IMR-90 (cell line): ENCODE results near the gene CAV3. TPM values are rescaled to one million over a fixed set of nuclear protein-coding genes. Genes with fewer than 3 reads are reported as not detected.

Source experiments
- ATAC-seq: fragments of 200-7000 bp; cut with Tn5 transposase; 2 replicates; pipeline ENCODE4 v1.9.1; 2020; ENCODE audit warnings: low read depth, mild to moderate bottlenecking, moderate library complexity
- BruUV-seq: library from RNA; stranded (reverse); fragments of 400-500 nt; replicated peaks from 2 replicates; lab custom pipeline; 2021; lab: Mats Ljungman, UMichigan
- CTCF ChIA-PET: fragments of 300-600 bp; formaldehyde crosslinking; extraction: SDS; loops from one replicate; lab custom pipeline; 2021; ENCODE audit warnings: antibody characterized with exemption; lab: Yijun Ruan, JAX
- POLR2A ChIA-PET: fragments of 300-600 bp; sonication (Branson Sonifier 250); formaldehyde crosslinking; loops from one replicate; lab custom pipeline; 2022; ENCODE audit warnings: antibody characterized with exemption; ENCODE audit not compliant: unreplicated experiment; lab: Charles Lee
- DNase-seq: peaks from one replicate; pipeline ENCODE4 v3.0.0; 2013
- H2AFZ ChIP-seq: replicated peaks from 2 replicates; pipeline ENCODE3; 2013; ENCODE audit warnings: low read length, mild to moderate bottlenecking; ENCODE audit not compliant: poor library complexity
- H2AK5ac ChIP-seq: 2 replicates; pipeline ENCODE4 v1.6.1; 2013; ENCODE audit warnings: low read depth, low read length, inconsistent platforms
- H2AK9ac ChIP-seq: replicated peaks from 2 replicates; pipeline ENCODE3; 2013; ENCODE audit warnings: mild to moderate bottlenecking, low read depth, low read length, moderate library complexity; ENCODE audit not compliant: poor library complexity
- H2BK120ac ChIP-seq: 2 replicates; pipeline ENCODE4 v1.6.1; 2013; ENCODE audit warnings: low read depth, low read length, inconsistent platforms
- H2BK15ac ChIP-seq: 3 replicates; pipeline ENCODE4 v1.6.1; 2013; ENCODE audit warnings: low read depth, low read length, inconsistent platforms
- H2BK20ac ChIP-seq: 2 replicates; pipeline ENCODE4 v1.6.1; 2013; ENCODE audit warnings: low read depth, mild to moderate bottlenecking, inconsistent platforms, low read length, moderate library complexity
- H2BK5ac ChIP-seq: 2 replicates; pipeline ENCODE4 v1.6.1; 2013; ENCODE audit warnings: mild to moderate bottlenecking, low read depth, low read length, inconsistent platforms; ENCODE audit not compliant: poor library complexity, severe bottlenecking
- H3K14ac ChIP-seq: replicated peaks from 2 replicates; pipeline ENCODE4 v1.6.1; 2013; ENCODE audit warnings: low read depth, low read length, inconsistent platforms
- H3K18ac ChIP-seq: 2 replicates; pipeline ENCODE4 v1.6.1; 2013; ENCODE audit warnings: low read depth, low read length, control low read depth
- H3K23ac ChIP-seq: 2 replicates; pipeline ENCODE4 v1.6.1; 2013; ENCODE audit warnings: low read depth, low read length, inconsistent platforms
- H3K27ac ChIP-seq: 2 replicates; pipeline ENCODE4 v1.5.1; 2013; ENCODE audit warnings: mild to moderate bottlenecking, control low read depth, low read length; ENCODE audit not compliant: insufficient read depth
- H3K27me3 ChIP-seq: 2 replicates; pipeline ENCODE4 v1.6.1; 2013; ENCODE audit warnings: low read length; ENCODE audit not compliant: control insufficient read depth, insufficient read depth
- H3K36me3 ChIP-seq: 2 replicates; pipeline ENCODE4 v1.6.1; 2013; ENCODE audit warnings: low read length, mixed read lengths; ENCODE audit not compliant: control insufficient read depth, insufficient read depth
- H3K4ac ChIP-seq: 2 replicates; pipeline ENCODE4 v1.6.1; 2013; ENCODE audit warnings: low read depth, low read length, inconsistent platforms
- H3K4me1 ChIP-seq: 2 replicates; pipeline ENCODE4 v1.6.1; 2013; ENCODE audit warnings: low read length, mixed read lengths; ENCODE audit not compliant: control insufficient read depth, insufficient read depth
- H3K4me2 ChIP-seq: 2 replicates; pipeline ENCODE4 v1.6.1; 2013; ENCODE audit warnings: low read depth, mild to moderate bottlenecking, control low read depth, low read length, moderate library complexity
- H3K4me3 ChIP-seq: 2 replicates; pipeline ENCODE4 v1.5.1; 2013; ENCODE audit warnings: low read depth, mild to moderate bottlenecking, control low read depth, low read length, moderate library complexity; ENCODE audit not compliant: insufficient read depth
- H3K56ac ChIP-seq: 2 replicates; pipeline ENCODE4 v1.6.1; 2013; ENCODE audit warnings: low read length, inconsistent platforms; ENCODE audit not compliant: insufficient read depth; ENCODE audit errors: extremely low read depth
- H3K79me1 ChIP-seq, 2 experiments: 2 replicates each; pipeline ENCODE4 v1.6.1; 2013; ENCODE audit warnings: low read length in 2 of 2, inconsistent platforms in 1 of 2, low read depth in 1 of 2
- H3K9ac ChIP-seq: 2 replicates; pipeline ENCODE4 v1.6.1; 2013; ENCODE audit warnings: low read depth, low read length, control low read depth
- H3K9me1 ChIP-seq: 2 replicates; pipeline ENCODE4 v1.6.1; 2013; ENCODE audit warnings: low read length, inconsistent platforms; ENCODE audit not compliant: insufficient read depth
- H3K9me3 ChIP-seq: 2 replicates; pipeline ENCODE4 v1.6.1; 2013; ENCODE audit warnings: low read length; ENCODE audit not compliant: control insufficient read depth, insufficient read depth
- H4K20me1 ChIP-seq: 2 replicates; pipeline ENCODE4 v1.6.1; 2013; ENCODE audit warnings: low read length, inconsistent platforms; ENCODE audit not compliant: insufficient read depth
- H4K5ac ChIP-seq: 2 replicates; pipeline ENCODE4 v1.6.1; 2013; ENCODE audit warnings: mild to moderate bottlenecking, low read depth, low read length, control low read depth
- H4K8ac ChIP-seq, 2 experiments: 2 replicates each; pipeline ENCODE4 v1.6.1; 2013; ENCODE audit warnings: low read depth in 2 of 2, low read length in 2 of 2, control low read depth in 1 of 2, inconsistent platforms in 1 of 2
- H4K91ac ChIP-seq: 2 replicates; pipeline ENCODE4 v1.6.1; 2013; ENCODE audit warnings: low read depth, low read length, inconsistent platforms; ENCODE audit not compliant: insufficient read depth
- BHLHE40 ChIP-seq: fragments of 150-350 bp; IDR thresholded peaks from 2 replicates; pipeline ENCODE4 v1.6.1; 2016; ENCODE audit warnings: mild to moderate bottlenecking, low read depth, low read length
- CEBPB ChIP-seq: IDR thresholded peaks from 2 replicates; pipeline ENCODE4 v1.6.1; 2012; ENCODE audit warnings: low read depth, low read length, improper control_type of control experiment
- CHD1 ChIP-seq: IDR thresholded peaks from 2 replicates; pipeline ENCODE4 v1.6.1; 2012; ENCODE audit warnings: low read depth, low read length, improper control_type of control experiment
- FOS ChIP-seq: fragments of 150-350 bp; IDR thresholded peaks from 2 replicates; pipeline ENCODE4 v1.6.1; 2016; ENCODE audit warnings: low read depth, low read length
- MAFK ChIP-seq: IDR thresholded peaks from 2 replicates; pipeline ENCODE4 v1.6.1; 2012; ENCODE audit warnings: low read depth, low read length, improper control_type of control experiment
- MAZ ChIP-seq: IDR thresholded peaks from 2 replicates; pipeline ENCODE4 v1.6.1; 2012; ENCODE audit warnings: low read depth, mild to moderate bottlenecking, low read length, improper control_type of control experiment, moderate library complexity, borderline replicate concordance
- MXI1 ChIP-seq: IDR thresholded peaks from 2 replicates; pipeline ENCODE4 v1.6.1; 2012; ENCODE audit warnings: low read depth, mild to moderate bottlenecking, low read length, moderate library complexity, borderline replicate concordance
- NFE2L2 ChIP-seq: fragments of 150-350 bp; IDR thresholded peaks from 2 replicates; pipeline ENCODE4 v1.6.1; 2016; ENCODE audit warnings: low read depth, mild to moderate bottlenecking, low read length
- POLR2A ChIP-seq: IDR thresholded peaks from 2 replicates; pipeline ENCODE4 v1.6.1; 2012; ENCODE audit warnings: mild to moderate bottlenecking, low read depth, low read length
- RAD21 ChIP-seq: IDR thresholded peaks from 2 replicates; pipeline ENCODE4 v1.6.1; 2012; ENCODE audit warnings: low read length, improper control_type of control experiment
- RCOR1 ChIP-seq: IDR thresholded peaks from 2 replicates; pipeline ENCODE4 v1.6.1; 2012; ENCODE audit warnings: mild to moderate bottlenecking, low read length, improper control_type of control experiment; ENCODE audit not compliant: insufficient replicate concordance
- RFX5 ChIP-seq: IDR thresholded peaks from 2 replicates; pipeline ENCODE4 v1.8.0; 2012; ENCODE audit warnings: low read depth, mild to moderate bottlenecking, low read length, moderate library complexity
- SMC3 ChIP-seq: fragments of 150-350 bp; IDR thresholded peaks from 2 replicates; pipeline ENCODE4 v1.6.1; 2016; ENCODE audit warnings: low read depth, mild to moderate bottlenecking, antibody characterized with exemption, low read length, moderate library complexity
- WGBS, 2 experiments: methylation state at CpG; one replicate each; pipeline versions ENCODE4 v1.1.5 to v1.1.7; 2013; ENCODE audit warnings: missing lambda C conversion rate in 2 of 2; ENCODE audit not compliant: insufficient read length in 1 of 2; ENCODE audit errors: extremely low coverage in 2 of 2; 5-methylcytosine and 5-hydroxymethylcytosine counted together
- dilution Hi-C: fragments of 300-500 bp; cut with HindIII; formaldehyde crosslinking; loops from one replicate; pipeline ENCODE4 v1.14.3; 2018; ENCODE audit warnings: low sequenced_read_pairs; ENCODE audit not compliant: unreplicated experiment
- in situ Hi-C: fragments of 300-500 bp; cut with MboI; formaldehyde crosslinking; loops from 3 replicates; pipeline ENCODE4 v1.14.3; 2019; ENCODE audit warnings: low sequenced_read_pairs, inconsistent platforms, mixed read lengths
- intact Hi-C: fragments of 100-400 bp; cut with micrococcal nuclease; formaldehyde crosslinking; loops from 2 replicates; pipeline ENCODE4 v1.10.0; 2022
- polyA plus RNA-seq, 3 experiments: library from polyadenylated mRNA; depleted of rRNA; stranded (reverse); fragments of >200 nt; gene quantifications; 2 replicates each; pipeline ENCODE4 v1.2.3, GENCODE V29; 2012; ENCODE audit warnings: low replicate concordance in 1 of 3
- total RNA-seq: library from RNA; depleted of rRNA; stranded (reverse); fragments of >200 nt; gene quantifications from 2 replicates; pipeline ENCODE4 v1.2.3, GENCODE V29; 2012
- TF ChIP-seq, protein P1 (sequence below): conservative IDR thresholded peaks from 2 replicates; pipeline ENCODE4 v1.5.1; 2012; ENCODE audit warnings: mild to moderate bottlenecking, low read depth, low read length, improper control_type of control experiment
- TF ChIP-seq, protein P2 (sequence below): fragments of 150-350 bp; IDR thresholded peaks from 2 replicates; pipeline ENCODE4 v1.6.1; 2017; ENCODE audit warnings: mild to moderate bottlenecking, antibody characterized with exemption, low read length, low read depth
- TF ChIP-seq, protein P3 (sequence below): fragments of 150-350 bp; IDR thresholded peaks from 2 replicates; pipeline ENCODE4 v1.6.1; 2016; ENCODE audit warnings: low read depth, mild to moderate bottlenecking, low read length, moderate library complexity, borderline replicate concordance

The CAV3 gene
- total and polyA plus RNA-seq, 2 of the 4 experiments (the other 2 are of a cell fraction), result 0.17 to 0.36 TPM

DNA sequence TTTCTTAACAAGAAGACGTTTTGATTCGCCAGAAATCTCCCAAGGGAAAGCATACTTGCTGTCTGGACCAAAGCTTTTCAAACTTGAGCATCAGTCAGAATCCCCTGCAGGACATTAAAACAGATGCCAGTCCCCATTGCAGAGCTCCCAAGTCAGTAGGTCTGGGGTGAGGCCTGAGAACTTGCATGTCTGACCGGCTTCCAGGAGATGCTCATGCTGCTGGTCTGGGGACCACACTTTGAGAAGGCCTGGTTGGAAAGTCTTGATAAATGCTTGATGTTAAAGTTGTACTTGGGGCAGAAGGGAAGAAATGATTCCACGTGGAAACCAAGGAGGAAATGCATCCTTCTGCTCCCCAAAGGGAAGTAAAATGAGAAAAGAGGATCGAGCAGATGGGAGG is 24.3 kb upstream of the CAV3 start:
- peaks cover 6% of the 10 kb centered on the region for H3K27me3 ChIP-seq
- no CpG with 5 or more reads among the region's 5 CpGs for WGBS, 2 experiments
- H3K23ac ChIP-seq, result no peak overlapping the region
- no peak overlapping the region for H2BK120ac ChIP-seq
- H3K14ac ChIP-seq, result no peak overlapping the region
- no TSS peak for BruUV-seq
- no peak overlapping the region for H3K4ac ChIP-seq
- H3K4me2 ChIP-seq, result no peak overlapping the region
- no peak for DNase-seq
- H3K56ac ChIP-seq, result no peak overlapping the region
- H2AK5ac ChIP-seq, result no peak overlapping the region
- H2BK20ac ChIP-seq, result no peak overlapping the region
- H4K91ac ChIP-seq, result no peak overlapping the region
- no peaks in the 10 kb centered on the region for H3K36me3 ChIP-seq
- no peak overlapping the region for H3K4me3 ChIP-seq
- H2AFZ ChIP-seq, result no peak overlapping the region
- H3K9me1 ChIP-seq, result no peaks in the 10 kb centered on the region
- no peak overlapping the region for H4K5ac ChIP-seq
- in situ Hi-C loops, result no loop called here
- no peaks in the 10 kb centered on the region for H3K4me1 ChIP-seq
- dilution Hi-C loops, result no loop called here
- H3K9ac ChIP-seq, result no peak overlapping the region
- H2BK5ac ChIP-seq, result no peak overlapping the region
- H3K79me1 ChIP-seq, result no peaks in the 10 kb centered on the region
- POLR2A ChIA-PET, result no interaction called here
- no peak overlapping the region for H2BK15ac ChIP-seq
- peaks cover 7% of the 10 kb centered on the region for H3K9me3 ChIP-seq
- no peak overlapping the region for H3K18ac ChIP-seq
- H3K27ac ChIP-seq, result no peak overlapping the region
- no peak for TF ChIP-seq SMC3
- TF ChIP-seq POLR2A, result no peak
- TF ChIP-seq, protein P1, sequence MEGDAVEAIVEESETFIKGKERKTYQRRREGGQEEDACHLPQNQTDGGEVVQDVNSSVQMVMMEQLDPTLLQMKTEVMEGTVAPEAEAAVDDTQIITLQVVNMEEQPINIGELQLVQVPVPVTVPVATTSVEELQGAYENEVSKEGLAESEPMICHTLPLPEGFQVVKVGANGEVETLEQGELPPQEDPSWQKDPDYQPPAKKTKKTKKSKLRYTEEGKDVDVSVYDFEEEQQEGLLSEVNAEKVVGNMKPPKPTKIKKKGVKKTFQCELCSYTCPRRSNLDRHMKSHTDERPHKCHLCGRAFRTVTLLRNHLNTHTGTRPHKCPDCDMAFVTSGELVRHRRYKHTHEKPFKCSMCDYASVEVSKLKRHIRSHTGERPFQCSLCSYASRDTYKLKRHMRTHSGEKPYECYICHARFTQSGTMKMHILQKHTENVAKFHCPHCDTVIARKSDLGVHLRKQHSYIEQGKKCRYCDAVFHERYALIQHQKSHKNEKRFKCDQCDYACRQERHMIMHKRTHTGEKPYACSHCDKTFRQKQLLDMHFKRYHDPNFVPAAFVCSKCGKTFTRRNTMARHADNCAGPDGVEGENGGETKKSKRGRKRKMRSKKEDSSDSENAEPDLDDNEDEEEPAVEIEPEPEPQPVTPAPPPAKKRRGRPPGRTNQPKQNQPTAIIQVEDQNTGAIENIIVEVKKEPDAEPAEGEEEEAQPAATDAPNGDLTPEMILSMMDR, result no peak
- TF ChIP-seq RFX5, result no peak
- no peak for TF ChIP-seq CHD1
- no peak for TF ChIP-seq RCOR1
- no peak for TF ChIP-seq BHLHE40
- no peak for TF ChIP-seq RAD21
- TF ChIP-seq, protein P2, sequence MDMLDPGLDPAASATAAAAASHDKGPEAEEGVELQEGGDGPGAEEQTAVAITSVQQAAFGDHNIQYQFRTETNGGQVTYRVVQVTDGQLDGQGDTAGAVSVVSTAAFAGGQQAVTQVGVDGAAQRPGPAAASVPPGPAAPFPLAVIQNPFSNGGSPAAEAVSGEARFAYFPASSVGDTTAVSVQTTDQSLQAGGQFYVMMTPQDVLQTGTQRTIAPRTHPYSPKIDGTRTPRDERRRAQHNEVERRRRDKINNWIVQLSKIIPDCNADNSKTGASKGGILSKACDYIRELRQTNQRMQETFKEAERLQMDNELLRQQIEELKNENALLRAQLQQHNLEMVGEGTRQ, result no peak
- TF ChIP-seq, protein P3, sequence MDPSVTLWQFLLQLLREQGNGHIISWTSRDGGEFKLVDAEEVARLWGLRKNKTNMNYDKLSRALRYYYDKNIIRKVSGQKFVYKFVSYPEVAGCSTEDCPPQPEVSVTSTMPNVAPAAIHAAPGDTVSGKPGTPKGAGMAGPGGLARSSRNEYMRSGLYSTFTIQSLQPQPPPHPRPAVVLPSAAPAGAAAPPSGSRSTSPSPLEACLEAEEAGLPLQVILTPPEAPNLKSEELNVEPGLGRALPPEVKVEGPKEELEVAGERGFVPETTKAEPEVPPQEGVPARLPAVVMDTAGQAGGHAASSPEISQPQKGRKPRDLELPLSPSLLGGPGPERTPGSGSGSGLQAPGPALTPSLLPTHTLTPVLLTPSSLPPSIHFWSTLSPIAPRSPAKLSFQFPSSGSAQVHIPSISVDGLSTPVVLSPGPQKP, result no peak
- TF ChIP-seq CEBPB, result no peak
- TF ChIP-seq MXI1, result no peak
- TF ChIP-seq MAFK, result no peak
- no peak for TF ChIP-seq NFE2L2
- TF ChIP-seq MAZ, result no peak
- no peak for TF ChIP-seq FOS
- intact Hi-C loops, result no loop called here
- no peaks in the 10 kb centered on the region; the same call in 1 of the 2 replicates for H4K20me1 ChIP-seq
- ATAC-seq, result no peak
- no peak overlapping the region for H4K8ac ChIP-seq
- CTCF ChIA-PET, result no interaction called here
- H2AK9ac ChIP-seq, result no peak overlapping the region
